HG03103 (cell line): ENCODE results near the gene NOP14.
A peak's percentile ranks its signal among the peaks of the same experiment; 100 is the strongest.
"Not testable (repeated sequence)": the region's sequence is repeated elsewhere in the genome, so short reads cannot be mapped to it uniquely, and the experiment has no call there.

Experiments
- ATAC-seq: cut with Tn5 transposase; IDR thresholded peaks from one replicate; pipeline ENCODE4 v1.9.1; 2021; ENCODE audit warnings: low read depth; ENCODE audit not compliant: unreplicated experiment

The NOP14 gene

DNA sequence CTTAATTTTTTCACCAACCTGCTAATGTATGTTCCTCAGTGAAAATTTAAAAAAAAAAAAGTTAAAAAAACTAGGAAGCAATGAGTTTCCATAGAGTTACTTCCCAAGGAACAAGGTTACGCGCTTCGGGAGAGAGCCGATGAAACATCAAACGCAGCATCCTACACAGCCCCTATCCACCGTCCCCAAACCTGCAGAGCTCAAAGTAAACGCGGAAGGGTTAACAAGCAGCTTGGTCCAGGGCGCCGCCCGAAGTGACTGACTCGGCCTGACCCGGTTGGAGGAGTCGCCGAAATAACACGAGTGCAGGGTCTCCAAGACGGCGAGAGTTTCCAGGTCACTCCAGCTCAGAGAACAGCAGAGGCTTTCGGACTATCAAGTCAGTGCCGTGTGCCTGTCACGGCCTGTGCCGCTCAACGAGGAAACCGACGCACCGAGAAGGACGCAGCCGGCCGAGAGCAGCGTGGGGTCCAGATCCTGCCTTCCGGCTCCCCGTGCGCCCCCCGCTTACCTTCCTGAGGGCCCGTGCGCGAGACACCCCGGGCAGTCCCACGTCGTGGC is 512 bp downstream of the NOP14 start:
- ATAC-seq = peak; percentile 7

DNA sequence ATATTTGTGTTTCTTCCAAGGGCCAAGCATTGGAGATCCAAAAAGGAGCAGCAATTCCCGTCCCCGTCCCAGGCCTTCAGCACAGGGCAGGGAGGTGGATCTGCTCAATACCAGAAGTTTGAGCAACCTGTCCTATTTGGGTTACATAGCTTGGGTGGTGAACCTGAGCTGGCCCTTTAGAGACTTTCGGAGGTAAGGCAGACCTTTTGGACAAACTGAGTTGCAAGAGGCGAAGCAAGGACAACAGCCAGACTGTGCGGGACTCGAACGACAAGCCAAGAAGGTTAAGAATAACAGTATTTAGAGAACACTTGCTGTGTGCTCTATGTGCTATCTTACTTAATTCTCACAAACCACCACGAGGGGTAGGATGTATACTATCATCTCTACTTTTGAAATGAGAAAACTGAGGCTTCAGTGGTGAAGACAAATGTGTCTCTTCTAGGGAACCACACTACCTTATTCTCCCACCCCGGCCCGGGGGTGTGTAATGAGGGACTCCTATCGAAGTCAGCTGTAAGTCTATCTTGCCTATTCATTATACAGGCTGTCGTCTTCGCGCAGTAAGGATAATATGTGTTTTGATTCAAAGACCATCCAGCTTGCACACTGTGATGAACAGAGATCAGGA is 1.3 kb downstream of the NOP14 start:
- ATAC-seq = no peak

DNA sequence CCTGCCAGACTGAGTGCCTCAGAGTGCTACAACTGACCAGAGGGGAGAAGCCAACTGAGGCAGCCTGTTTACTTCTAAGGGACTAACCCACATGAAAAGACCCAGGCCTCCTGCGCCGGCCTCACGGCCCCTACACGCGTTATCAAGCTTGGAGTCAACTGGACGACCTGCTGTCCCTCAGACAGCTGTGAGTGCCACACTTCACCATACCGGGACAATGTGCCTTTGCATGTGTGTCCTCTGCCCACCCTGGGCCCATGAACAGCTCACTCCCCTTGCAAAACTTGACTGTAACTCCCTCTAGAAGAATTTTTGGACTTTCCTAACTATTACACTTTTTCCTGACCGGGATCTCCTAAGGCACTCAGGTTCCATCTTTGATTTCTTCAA is 1.8 kb downstream of the NOP14 start:
- ATAC-seq = no peak

DNA sequence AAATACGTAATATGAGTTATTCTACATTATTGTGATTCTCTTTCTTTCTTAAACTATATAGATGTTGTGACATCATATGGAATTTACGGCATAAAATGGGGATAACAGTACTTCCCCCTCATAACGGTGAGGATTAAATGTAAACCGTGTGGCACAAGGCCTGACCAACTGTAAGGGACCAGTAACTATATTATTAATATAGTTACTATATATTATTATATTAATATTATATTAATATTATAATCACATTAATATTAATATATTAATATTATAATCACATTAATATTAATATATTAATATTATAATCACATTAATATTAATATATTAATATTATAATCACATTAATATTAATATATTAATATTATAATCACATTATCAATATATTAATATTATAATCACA is 2.8 kb downstream of the NOP14 start:
- ATAC-seq = not testable (repeated sequence)

GRCh38 chr4:2958446-2958845 is 4.8 kb downstream of the NOP14 start:
- no peak for ATAC-seq

DNA sequence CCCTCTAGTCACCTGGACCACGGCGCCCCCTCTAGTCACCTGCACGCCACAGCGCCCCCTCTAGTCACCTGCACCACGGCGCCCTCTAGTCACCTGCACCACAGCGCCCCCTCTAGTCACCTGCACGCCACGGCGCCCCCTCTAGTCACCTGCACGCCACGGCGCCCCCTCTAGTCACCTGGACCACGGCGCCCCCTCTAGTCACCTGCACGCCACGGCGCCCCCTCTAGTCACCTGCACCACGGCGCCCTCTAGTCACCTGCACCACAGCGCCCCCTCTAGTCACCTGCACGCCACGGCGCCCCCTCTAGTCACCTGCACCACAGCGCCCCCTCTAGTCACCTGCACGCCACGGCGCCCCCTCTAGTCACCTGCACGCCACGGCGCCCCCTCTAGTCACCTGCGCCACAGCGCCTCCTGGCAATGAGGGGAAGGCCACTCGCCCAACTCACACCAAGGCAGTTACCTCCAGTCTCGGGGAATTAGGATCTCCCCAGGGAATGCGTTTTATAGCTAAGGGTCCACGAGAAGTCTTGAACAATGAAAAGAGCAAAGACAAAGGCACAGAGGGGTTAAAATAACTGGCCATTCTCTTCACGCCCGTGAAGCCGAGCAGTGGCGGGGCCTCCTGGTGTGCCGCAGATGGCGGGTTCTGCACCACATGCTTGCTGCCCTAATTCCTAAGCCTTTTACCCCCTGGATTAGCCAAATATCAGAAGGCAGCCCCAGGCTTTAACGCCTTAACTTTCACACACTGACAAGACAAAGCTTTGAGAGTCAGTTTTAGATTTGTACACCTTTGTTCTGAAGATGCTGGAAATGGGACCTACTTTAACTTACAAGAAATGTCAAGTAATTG is 7.8 kb downstream of the NOP14 start:
- not testable (repeated sequence) for ATAC-seq

DNA sequence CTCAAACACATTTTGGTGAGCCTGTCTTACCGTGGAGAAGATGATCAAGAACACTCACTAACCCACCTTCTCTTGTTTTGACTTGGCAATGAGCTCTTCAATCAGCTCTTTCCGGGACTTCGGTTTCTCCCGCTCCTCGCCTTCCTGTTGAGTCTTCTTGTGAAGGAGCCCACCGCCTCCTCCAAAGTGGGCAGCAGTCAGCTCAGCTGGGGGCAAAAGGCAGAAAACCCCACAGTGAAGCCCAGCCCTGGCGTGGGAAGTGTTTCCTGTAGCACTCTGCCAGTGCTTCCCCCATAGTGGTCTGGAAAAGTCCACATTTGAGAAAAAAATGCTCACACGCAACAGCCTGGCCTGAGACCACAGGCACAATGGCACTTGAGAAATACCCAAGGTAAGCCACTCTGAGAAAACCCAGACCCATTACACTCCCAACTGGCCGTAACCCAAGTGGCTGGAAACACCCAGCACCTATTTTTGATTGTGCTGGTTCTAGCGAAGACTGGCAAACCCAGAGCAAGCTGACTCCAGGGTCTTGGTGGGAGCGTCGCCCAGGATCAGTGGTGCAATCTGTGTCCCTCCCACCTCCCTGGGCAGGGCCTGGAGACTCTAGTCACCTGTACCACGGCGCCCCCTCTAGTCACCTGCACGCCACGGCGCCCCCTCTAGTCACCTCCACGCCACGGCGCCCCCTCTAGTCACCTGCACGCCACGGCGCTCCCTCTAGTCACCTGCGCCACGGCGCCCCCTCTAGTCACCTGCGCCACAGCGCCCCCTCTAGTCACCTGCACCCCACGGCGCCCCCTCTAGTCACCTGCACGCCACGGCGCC is 8.6 kb downstream of the NOP14 start:
- ATAC-seq = no peak

- no peak for ATAC-seq
Measured at GRCh38 chr4:2953496-2953895, 9.7 kb downstream of the NOP14 start.

DNA sequence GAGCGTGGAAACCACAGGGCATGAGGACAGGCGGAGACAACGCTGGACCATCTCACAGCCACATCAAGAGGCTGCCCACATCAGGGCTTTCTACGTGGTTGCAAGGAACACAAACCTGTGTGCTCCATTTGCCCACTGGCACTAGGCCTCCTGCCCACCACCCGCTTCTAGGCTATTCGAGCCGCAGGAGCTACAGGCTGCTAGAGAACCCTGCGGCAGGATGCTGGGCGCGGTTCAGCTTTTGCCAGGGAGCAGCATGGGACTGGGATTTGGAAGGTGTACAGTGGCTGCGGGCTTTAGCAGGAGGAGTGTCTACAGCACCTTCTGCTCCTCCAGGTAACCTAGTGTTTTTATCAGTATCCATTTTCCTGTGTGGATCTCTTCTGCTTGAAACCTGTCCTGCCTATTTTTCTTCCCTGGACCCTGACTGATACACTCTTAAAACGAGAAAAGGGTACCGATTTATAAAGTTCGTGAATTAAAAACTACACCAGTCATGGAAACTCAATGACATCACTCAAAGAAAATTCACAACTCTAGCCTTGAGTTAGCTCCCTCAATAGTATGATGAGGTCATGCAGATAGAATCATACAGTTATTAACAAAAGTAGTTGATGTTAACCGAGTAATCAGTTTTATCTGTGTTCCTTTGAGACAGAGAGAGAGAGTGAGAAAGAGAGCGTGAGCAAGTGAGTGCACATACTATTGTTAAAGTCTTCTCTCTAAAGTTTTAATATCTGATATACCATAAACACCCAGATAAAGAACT is 12.8 kb downstream of the NOP14 start:
- ATAC-seq = no peak

GRCh38 chr4:2949782-2950125 is 13.5 kb downstream of the NOP14 start:
- no peak for ATAC-seq

DNA sequence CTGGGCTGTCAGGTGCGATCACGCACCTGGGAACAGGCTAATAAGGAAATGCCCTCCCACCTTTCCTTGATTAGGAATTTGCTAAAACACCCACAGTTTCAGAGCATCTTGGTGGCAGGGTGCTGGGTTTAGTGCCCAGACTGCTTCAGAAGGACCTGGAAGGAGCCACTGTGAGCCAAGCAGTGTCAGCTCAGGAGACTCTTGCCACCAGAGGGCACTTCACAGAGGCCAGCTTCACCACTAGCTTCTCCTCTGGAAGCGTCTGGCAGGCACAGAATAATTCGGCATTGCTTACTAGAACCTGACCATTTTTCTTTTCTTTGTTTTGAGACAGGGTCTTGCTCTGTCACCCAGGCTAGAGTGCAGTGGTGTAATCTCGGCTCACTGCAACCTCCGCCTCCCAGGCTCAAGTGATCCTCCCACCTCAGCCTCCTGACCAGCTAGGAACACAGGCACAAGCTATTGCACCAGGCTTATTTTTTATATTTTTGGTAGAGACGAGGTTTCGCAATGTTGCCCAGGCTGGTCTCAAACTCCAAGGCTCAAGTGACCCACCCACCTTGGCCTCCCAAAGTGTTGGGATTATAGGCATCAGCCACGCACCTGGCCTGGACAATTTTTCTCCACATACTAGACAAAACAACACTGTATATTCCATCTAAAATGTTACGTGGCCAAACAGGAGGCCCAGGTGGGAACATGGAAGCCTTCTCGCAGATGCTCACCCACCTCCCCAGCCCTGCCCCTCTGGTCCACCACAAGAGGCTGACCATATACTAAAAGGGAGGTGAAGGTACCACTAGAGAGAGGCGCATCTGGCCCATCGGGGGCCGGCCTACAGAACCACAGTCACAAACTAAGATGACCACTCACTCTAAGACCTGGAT is 14.1 kb downstream of the NOP14 start:
- no peak for ATAC-seq

DNA sequence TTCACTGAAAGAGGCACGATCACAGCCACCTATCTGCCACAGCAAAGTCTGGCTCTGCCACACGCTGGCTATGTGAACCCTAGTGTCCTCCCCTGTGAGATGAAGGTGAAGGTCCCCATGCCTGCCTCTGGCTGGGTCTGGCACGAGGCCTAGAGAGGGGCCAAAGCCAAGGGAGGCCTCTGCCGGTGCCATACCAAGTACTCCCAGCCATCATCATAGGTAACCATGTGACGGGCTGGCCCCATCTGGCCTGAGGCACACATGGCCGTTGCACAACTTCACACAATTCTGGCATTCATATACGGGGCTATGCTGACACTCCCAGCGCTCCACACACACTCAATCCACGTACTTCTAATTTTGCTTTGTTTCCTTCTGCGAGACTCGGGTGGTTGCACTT is 15.3 kb downstream of the NOP14 start:
- no peak for ATAC-seq

DNA sequence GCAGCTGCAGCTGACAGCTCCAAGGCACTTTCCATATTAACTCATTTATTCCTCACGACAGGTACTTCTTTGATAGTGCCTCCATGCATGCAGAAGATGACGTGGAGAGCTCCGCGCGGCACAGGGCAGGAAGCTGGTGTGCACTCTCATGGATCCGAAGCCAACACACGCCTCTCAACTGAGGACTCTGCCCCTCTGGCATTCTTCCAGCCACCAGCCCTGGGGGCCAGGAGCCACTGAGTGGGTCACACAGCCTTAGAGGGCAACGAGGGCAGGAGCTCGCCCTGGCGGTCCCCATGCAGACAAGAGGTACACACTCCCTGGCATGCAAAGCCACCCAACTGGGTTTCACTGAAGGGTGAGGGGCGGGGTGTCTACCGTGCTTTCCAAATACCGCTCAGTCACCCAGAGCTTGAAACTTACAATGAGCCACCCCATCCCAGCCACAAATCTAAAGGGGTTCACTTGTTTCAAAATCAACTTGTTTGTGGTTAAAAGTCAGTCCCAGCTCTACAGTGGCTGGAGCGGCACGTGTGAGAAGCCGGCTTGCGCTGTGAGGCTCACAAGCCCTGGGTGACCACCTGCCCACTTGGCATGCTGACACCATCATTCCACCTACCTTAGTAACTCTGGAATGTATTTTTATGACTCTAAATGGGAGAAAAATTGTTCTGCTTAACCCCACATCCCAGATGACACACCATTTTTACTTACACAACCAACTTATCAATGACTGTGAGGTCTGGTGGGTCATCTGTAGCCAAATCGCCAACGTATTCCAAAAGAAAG is 16.2 kb downstream of the NOP14 start:
- ATAC-seq = no peak

- not testable (repeated sequence) for ATAC-seq
Measured at GRCh38 chr4:2945619-2946604, 17.3 kb downstream of the NOP14 start.

DNA sequence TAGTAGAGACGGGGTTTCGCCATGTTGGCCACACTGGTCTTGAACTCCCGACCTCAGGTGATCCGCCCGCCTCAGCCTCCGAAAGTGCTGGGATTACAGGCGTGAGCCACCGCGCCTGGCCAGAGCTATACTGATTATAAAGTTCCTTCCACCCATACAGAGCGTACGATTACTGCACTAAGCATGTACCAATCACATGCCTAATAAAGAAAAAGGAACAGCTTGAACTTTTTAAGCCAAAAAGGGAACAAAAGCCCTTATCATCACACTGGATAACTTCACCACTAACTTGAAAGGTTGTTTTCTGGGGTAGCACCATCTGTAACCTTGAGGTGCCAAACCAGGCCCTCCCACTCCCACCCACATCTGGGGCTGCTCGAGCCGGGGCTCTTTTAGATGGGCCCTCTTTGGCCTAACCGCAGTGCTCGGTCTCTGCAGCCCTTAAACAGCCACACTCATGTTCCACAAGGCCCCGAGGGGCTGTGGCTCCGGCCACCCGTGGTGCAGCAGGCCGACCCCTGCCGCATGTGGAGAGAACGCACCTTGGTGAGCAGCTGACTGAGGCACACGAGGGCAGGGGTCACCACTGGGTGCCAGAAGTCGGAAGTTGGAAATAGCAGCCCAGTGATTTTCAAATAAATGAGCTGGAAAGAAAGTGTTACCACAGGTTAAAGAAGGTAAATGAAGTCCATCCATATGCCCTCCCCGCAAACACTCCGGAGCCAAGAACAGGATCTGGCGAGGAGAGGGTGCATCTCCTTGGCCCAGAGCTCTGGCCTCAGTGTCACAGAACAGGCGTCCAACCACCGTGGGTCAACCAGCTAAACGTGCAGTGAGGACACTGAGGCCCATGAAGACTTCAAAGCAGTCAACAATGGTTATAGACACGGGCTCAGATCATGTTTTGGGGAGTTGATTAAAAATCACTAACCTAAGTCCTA is 18.4 kb downstream of the NOP14 start:
- no peak for ATAC-seq

GRCh38 chr4:2944091-2944482 is 19.1 kb downstream of the NOP14 start:
- ATAC-seq = no peak
